Caco-2 (cell line): ENCODE measurements around the gene DHRS9. TPM values are rescaled to one million over a fixed set of nuclear protein-coding genes. Genes with fewer than 3 reads are reported as not detected.

Experiments used
- BruUV-seq: library from RNA; stranded (reverse); fragments of 400-500 nt; replicated peaks from 2 replicates; lab custom pipeline; 2021; lab: Mats Ljungman, UMichigan
- CTCF ChIA-PET: fragments of 300-600 bp; sonication (Branson Sonifier 250); formaldehyde crosslinking; loops from one replicate; lab custom pipeline; 2022; ENCODE audit warnings: antibody characterized with exemption; lab: Charles Lee
- POLR2A ChIA-PET: fragments of 300-600 bp; sonication (Branson Sonifier 250); formaldehyde crosslinking; loops from one replicate; lab custom pipeline; 2022; ENCODE audit warnings: antibody characterized with exemption; lab: Charles Lee
- DNase-seq, 2 experiments: peaks; one replicate each; pipeline versions ENCODE4 v3.0.0 to v3.0.0-alpha.2; 2020 to 2022
- H3K27me3 ChIP-seq: replicated peaks from 2 replicates; pipeline ENCODE4 v1.6.0; 2011; ENCODE audit warnings: low read length; ENCODE audit not compliant: control insufficient read depth, insufficient read depth
- H3K36me3 ChIP-seq: 2 replicates; pipeline ENCODE4 v1.5.1; 2011; ENCODE audit warnings: low read length; ENCODE audit not compliant: control insufficient read depth, insufficient read depth
- H3K4me1 ChIP-seq: fragments of 250-450 bp; sonication (Bioruptor Pico); 2 replicates; pipeline ENCODE4 v1.5.1; 2020; ENCODE audit warnings: mild to moderate bottlenecking
- H3K4me3 ChIP-seq: 2 replicates; pipeline ENCODE4 v1.5.1; 2011; ENCODE audit warnings: low read depth, mild to moderate bottlenecking, control low read depth, low read length
- H3K9me3 ChIP-seq: fragments of 250-450 bp; sonication (Bioruptor Pico); 2 replicates; pipeline ENCODE4 v1.5.1; 2020; ENCODE audit warnings: mild to moderate bottlenecking, moderate library complexity
- H3K27ac Mint-ChIP-seq: one replicate; pipeline ENCODE4 v1.8.0; 2022; ENCODE audit warnings: mixed read lengths; ENCODE audit not compliant: unreplicated experiment
- H3K27me3 Mint-ChIP-seq: one replicate; pipeline ENCODE4 v1.8.0; 2022; ENCODE audit warnings: mixed read lengths; ENCODE audit not compliant: insufficient read depth, unreplicated experiment
- H3K36me3 Mint-ChIP-seq: one replicate; pipeline ENCODE4 v1.8.0; 2022; ENCODE audit warnings: mild to moderate bottlenecking, mixed read lengths; ENCODE audit not compliant: insufficient read depth, unreplicated experiment
- H3K4me1 Mint-ChIP-seq: one replicate; pipeline ENCODE4 v1.8.0; 2022; ENCODE audit warnings: low read depth, mixed read lengths; ENCODE audit not compliant: unreplicated experiment
- H3K4me3 Mint-ChIP-seq: one replicate; pipeline ENCODE4 v1.8.0; 2022; ENCODE audit warnings: mild to moderate bottlenecking, moderate library complexity, mixed read lengths; ENCODE audit not compliant: unreplicated experiment
- H3K9me3 Mint-ChIP-seq: one replicate; pipeline ENCODE4 v1.8.0; 2022; ENCODE audit warnings: mixed read lengths; ENCODE audit not compliant: unreplicated experiment
- intact Hi-C: fragments of 100-400 bp; cut with micrococcal nuclease; formaldehyde crosslinking; loops from one replicate; pipeline ENCODE4 v1.10.0; 2022; ENCODE audit not compliant: unreplicated experiment
- total RNA-seq: library from RNA; stranded (reverse); gene quantifications from 2 replicates; pipeline ENCODE4 v1.2.3, GENCODE V29; 2022
- TF ChIP-seq, protein P1 (sequence below), 2 experiments: fragments of 200-600 bp in 1 of 2; IDR thresholded peaks; 1 replicate in 1 of 2; 2 replicates in 1 of 2; pipeline versions ENCODE4 v1.5.1 to v1.8.0; 2011 to 2022; ENCODE audit warnings: antibody characterized with exemption in 1 of 2, control low read depth in 1 of 2, inconsistent platforms in 1 of 2, low read depth in 1 of 2, low read length in 1 of 2, mild to moderate bottlenecking in 1 of 2, moderate library complexity in 1 of 2; ENCODE audit not compliant: insufficient read depth in 1 of 2, severe bottlenecking in 1 of 2, unreplicated experiment in 1 of 2

DHRS9 gene
- total RNA-seq, 1 experiment from 2014 or later, result not detected

GRCh38 chr2:169036736-169037440 is 32.5 kb upstream of the DHRS9 start:
- intact Hi-C loops, result no loop called here
- DNase-seq, result no peak
- no peaks in the 10 kb centered on the region for H3K9me3 ChIP-seq
- no peaks in the 10 kb centered on the region for H3K4me1 ChIP-seq
- TF ChIP-seq, protein P1, sequence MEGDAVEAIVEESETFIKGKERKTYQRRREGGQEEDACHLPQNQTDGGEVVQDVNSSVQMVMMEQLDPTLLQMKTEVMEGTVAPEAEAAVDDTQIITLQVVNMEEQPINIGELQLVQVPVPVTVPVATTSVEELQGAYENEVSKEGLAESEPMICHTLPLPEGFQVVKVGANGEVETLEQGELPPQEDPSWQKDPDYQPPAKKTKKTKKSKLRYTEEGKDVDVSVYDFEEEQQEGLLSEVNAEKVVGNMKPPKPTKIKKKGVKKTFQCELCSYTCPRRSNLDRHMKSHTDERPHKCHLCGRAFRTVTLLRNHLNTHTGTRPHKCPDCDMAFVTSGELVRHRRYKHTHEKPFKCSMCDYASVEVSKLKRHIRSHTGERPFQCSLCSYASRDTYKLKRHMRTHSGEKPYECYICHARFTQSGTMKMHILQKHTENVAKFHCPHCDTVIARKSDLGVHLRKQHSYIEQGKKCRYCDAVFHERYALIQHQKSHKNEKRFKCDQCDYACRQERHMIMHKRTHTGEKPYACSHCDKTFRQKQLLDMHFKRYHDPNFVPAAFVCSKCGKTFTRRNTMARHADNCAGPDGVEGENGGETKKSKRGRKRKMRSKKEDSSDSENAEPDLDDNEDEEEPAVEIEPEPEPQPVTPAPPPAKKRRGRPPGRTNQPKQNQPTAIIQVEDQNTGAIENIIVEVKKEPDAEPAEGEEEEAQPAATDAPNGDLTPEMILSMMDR (IDR thresholded peaks at IDR 0.05; ENCODE audit: insufficient read depth in 1 of 2, low read depth in 1 of 2, low read length in 1 of 2, severe bottlenecking in 1 of 2, unreplicated experiment in 1 of 2), result no peak
- BruUV-seq, result no TSS peak
- no peaks in the 10 kb centered on the region for H3K36me3 ChIP-seq
- no peaks in the 10 kb centered on the region for H3K27me3 Mint-ChIP-seq
- CTCF ChIA-PET, result no interaction called here
- no peak overlapping the region for H3K4me3 Mint-ChIP-seq
- H3K4me3 ChIP-seq, result no peak overlapping the region
- no peaks in the 10 kb centered on the region for H3K27me3 ChIP-seq
- no peaks in the 10 kb centered on the region for H3K36me3 Mint-ChIP-seq
- no peaks in the 10 kb centered on the region for H3K4me1 Mint-ChIP-seq
- peaks cover 3% of the 10 kb centered on the region for H3K9me3 Mint-ChIP-seq
- H3K27ac Mint-ChIP-seq, result no peak overlapping the region
- POLR2A ChIA-PET, result no interaction called here

DNA sequence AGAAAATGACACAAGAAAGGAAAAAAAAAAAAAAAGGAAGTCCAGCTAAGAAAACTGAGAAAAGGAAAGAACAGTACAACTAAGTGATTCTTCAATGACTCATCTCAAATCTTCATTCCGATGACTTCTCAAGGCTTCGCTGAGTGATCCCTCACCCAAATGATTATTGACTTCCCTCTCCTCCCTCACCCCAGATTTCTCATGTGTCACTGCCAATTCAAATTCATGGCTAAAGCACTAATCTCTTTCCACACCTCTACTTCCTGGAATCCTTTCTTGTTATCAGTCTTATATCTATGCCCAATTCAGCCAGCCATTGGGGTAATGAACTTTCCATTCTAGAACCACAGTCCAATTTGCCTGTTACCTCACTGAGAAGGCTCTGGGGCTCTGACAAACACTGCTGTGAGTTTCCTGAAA is 31.0 kb upstream of the DHRS9 start:
- Mint-ChIP-seq H3K9me3 (peaks cover 18% of the 10 kb centered on the region), H3K4me1 (no peaks in the 10 kb centered on the region), H3K4me3 (no peak overlapping the region), H3K27me3 (no peaks in the 10 kb centered on the region), H3K27ac (no peak overlapping the region), H3K36me3 (no peaks in the 10 kb centered on the region)
- ChIA-PET CTCF (no interaction called here), POLR2A (no interaction called here)
- no peak for DNase-seq
- no TSS peak for BruUV-seq
- Histone ChIP-seq H3K4me1 (no peaks in the 10 kb centered on the region), H3K4me3 (no peak overlapping the region), H3K9me3 (no peaks in the 10 kb centered on the region), H3K27me3 (no peaks in the 10 kb centered on the region), H3K36me3 (no peaks in the 10 kb centered on the region)
- TF ChIP-seq, protein P1 (IDR thresholded peaks at IDR 0.05; ENCODE audit: insufficient read depth in 1 of 2, low read depth in 1 of 2, low read length in 1 of 2, severe bottlenecking in 1 of 2, unreplicated experiment in 1 of 2), result no peak
- intact Hi-C loops, result no loop called here

DNA sequence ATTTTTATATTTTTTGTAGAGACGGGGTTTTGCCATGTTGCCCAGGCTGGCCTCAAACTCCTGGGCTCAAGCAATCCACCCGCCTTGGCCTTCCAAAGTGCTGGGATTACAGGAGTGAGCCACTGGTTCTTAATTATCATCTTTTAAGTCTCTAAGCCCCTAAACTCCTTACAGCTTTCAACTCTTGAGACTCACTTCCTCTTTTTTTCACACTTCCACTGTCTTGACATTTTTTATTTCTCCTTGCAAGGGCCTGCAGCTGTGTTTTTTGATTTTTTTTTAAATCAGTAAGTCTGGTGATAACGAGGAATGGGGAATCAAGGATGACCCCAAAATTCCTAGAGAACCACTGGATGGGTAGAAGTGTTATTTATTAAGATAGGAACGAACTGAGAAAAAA is 29.7 kb upstream of the DHRS9 start:
- no peaks in the 10 kb centered on the region for H3K36me3 Mint-ChIP-seq
- no TSS peak for BruUV-seq
- ChIA-PET CTCF (no interaction called here), POLR2A (no interaction called here)
- no peaks in the 10 kb centered on the region for H3K9me3 ChIP-seq
- H3K36me3 ChIP-seq, result no peaks in the 10 kb centered on the region
- no peak overlapping the region for H3K4me3 Mint-ChIP-seq
- intact Hi-C loops, result no loop called here
- H3K9me3 Mint-ChIP-seq, result peaks cover 24% of the 10 kb centered on the region
- DNase-seq, result no peak
- H3K4me1 Mint-ChIP-seq, result no peaks in the 10 kb centered on the region
- no peaks in the 10 kb centered on the region for H3K27me3 ChIP-seq
- TF ChIP-seq, protein P1 (IDR thresholded peaks at IDR 0.05; ENCODE audit: insufficient read depth in 1 of 2, low read depth in 1 of 2, low read length in 1 of 2, severe bottlenecking in 1 of 2, unreplicated experiment in 1 of 2), result no peak
- no peaks in the 10 kb centered on the region for H3K4me1 ChIP-seq
- no peak overlapping the region for H3K4me3 ChIP-seq
- no peak overlapping the region for H3K27ac Mint-ChIP-seq
- no peaks in the 10 kb centered on the region for H3K27me3 Mint-ChIP-seq
